HG02623 (cell line): ENCODE measurements around the gene SLC39A3.
"Not testable (repeated sequence)": the region's sequence is repeated elsewhere in the genome, so short reads cannot be mapped to it uniquely, and the experiment has no call there.

Source experiments
- ATAC-seq: cut with Tn5 transposase; IDR thresholded peaks from one replicate; pipeline ENCODE4 v1.9.1; 2021; ENCODE audit warnings: moderate library complexity; ENCODE audit not compliant: unreplicated experiment

Gene SLC39A3

GRCh38 chr19:2723747-2724146, 16.1 kb downstream of the SLC39A3 start:
- no peak for ATAC-seq

GRCh38 chr19:2723345-2723715, 16.5 kb downstream of the SLC39A3 start:
- no peak for ATAC-seq

GRCh38 chr19:2722541-2723344, 17.1 kb downstream of the SLC39A3 start:
- ATAC-seq: no peak

- ATAC-seq: no peak
Measured at GRCh38 chr19:2721570-2722540, 18.0 kb downstream of the SLC39A3 start.

GRCh38 chr19:2720777-2721569, 18.8 kb downstream of the SLC39A3 start, which contains the start of gene DIRAS1:
DIRAS1 (minus strand) TSS chr19:2721372; CDS start chr19:2717806, 3,566 bp downstream.
- ATAC-seq: no peak

- no peak for ATAC-seq
Measured at GRCh38 chr19:2719920-2720776, 19.7 kb downstream of the SLC39A3 start.

GRCh38 chr19:2719232-2719735, 20.5 kb downstream of the SLC39A3 start:
- no peak for ATAC-seq

- no peak for ATAC-seq
Measured at GRCh38 chr19:2717638-2718541, 21.9 kb downstream of the SLC39A3 start.

- no peak for ATAC-seq
Measured at GRCh38 chr19:2716722-2717637, 22.8 kb downstream of the SLC39A3 start.

- no peak for ATAC-seq
Measured at GRCh38 chr19:2716275-2716650, 23.6 kb downstream of the SLC39A3 start.

- no peak for ATAC-seq
Measured at GRCh38 chr19:2715470-2716274, 24.1 kb downstream of the SLC39A3 start.

- no peak for ATAC-seq
Measured at GRCh38 chr19:2714531-2715269, 25.1 kb downstream of the SLC39A3 start.

- ATAC-seq: not testable (repeated sequence)
Measured at GRCh38 chr19:2714102-2714501, 25.7 kb downstream of the SLC39A3 start.

- not testable (repeated sequence) for ATAC-seq
Measured at GRCh38 chr19:2713170-2713569, 26.6 kb downstream of the SLC39A3 start.

- ATAC-seq: no peak
Measured at GRCh38 chr19:2711875-2712205, 28.0 kb downstream of the SLC39A3 start.

GRCh38 chr19:2711172-2711874, 28.5 kb downstream of the SLC39A3 start:
- no peak for ATAC-seq
